SU-DHL-6 (cell line): ENCODE results near the gene SHISAL2A.

Source experiments
- EZH2phosphoT487 ChIP-seq: fragments of 200-600 bp; sonication (generic), shearing (Covaris generic); conservative IDR thresholded peaks from 2 replicates; pipeline ENCODE4 v1.6.1; 2018; ENCODE audit warnings: mild to moderate bottlenecking, antibody characterized with exemption, low read length, moderate library complexity, mixed read lengths
- TF ChIP-seq, protein P1 (sequence below): fragments of 200-600 bp; sonication (generic); IDR thresholded peaks from one replicate; pipeline ENCODE4 v1.5.1; 2017; ENCODE audit warnings: antibody characterized with exemption, mild to moderate bottlenecking, low read length, moderate library complexity; ENCODE audit not compliant: insufficient read depth, poor library complexity, severe bottlenecking

DNA sequence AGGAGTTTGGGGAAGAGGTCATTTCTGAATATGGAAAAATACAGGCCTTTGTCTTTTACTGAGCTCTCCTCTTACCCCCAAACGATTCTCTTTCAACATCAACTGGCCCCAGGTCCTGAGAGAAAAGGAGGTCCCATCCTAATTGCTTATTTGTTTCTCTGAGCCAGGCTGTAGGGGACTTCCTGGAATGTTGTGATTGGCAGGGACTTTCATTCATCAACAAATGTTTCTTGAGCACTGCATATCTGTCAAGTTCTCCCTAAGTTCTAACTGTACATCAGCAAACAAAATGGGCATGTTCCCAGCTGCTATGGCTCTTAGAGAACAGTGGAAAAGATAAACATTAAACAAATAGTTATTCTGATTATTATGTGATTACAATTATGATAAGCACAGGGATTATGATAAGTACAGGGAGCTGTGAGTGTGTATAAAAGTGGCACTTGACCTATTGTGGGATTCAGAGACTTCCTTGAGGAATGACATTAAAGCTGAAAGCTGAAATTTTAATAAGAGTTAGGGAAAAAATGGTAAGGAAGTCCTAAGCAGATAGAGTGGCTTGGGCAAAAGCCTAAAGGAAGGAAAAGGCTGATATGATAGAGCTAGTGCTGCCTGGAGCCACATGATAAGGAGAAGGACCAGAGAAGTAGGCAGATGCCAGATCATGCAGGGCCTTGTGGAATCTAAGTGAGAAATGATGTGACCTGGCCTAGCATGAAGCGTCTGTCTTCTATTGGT, 19.2 kb upstream of the SHISAL2A start:
- TF ChIP-seq, protein P1, sequence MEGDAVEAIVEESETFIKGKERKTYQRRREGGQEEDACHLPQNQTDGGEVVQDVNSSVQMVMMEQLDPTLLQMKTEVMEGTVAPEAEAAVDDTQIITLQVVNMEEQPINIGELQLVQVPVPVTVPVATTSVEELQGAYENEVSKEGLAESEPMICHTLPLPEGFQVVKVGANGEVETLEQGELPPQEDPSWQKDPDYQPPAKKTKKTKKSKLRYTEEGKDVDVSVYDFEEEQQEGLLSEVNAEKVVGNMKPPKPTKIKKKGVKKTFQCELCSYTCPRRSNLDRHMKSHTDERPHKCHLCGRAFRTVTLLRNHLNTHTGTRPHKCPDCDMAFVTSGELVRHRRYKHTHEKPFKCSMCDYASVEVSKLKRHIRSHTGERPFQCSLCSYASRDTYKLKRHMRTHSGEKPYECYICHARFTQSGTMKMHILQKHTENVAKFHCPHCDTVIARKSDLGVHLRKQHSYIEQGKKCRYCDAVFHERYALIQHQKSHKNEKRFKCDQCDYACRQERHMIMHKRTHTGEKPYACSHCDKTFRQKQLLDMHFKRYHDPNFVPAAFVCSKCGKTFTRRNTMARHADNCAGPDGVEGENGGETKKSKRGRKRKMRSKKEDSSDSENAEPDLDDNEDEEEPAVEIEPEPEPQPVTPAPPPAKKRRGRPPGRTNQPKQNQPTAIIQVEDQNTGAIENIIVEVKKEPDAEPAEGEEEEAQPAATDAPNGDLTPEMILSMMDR = no peak
- TF ChIP-seq EZH2phosphoT487 = no peak
